ENCODE measurements around the gene CACNB1. TPM values are rescaled to one million over a fixed set of nuclear protein-coding genes. Genes with fewer than 3 reads are reported as not detected.

Gene CACNB1
- total RNA-seq, 4 donors from 2014 or later = 5.7 to 13.1 (median 11.2) TPM

- H3K4me3 ChIP-seq (ENCODE audit: low read depth, poor library complexity, severe bottlenecking) = no peak overlapping the region
- intact Hi-C loops (cut with DNase I; ENCODE audit: low total_unique reads) = no loop called here
- DNase-seq (ENCODE audit: low spot score in 2 of 2) = no peak
- 41 to 43% methylated on average over 10 of the region's 10 CpGs for WGBS, 2 donors
- TF ChIP-seq CTCF (IDR thresholded peaks at IDR 0.05) = no peak
- TF ChIP-seq POLR2A (IDR thresholded peaks at IDR 0.05) = no peak
These were observed 23.8 kb downstream of the CACNB1 start for GRCh38 chr17:39173526-39174274.

- 60 to 67% methylated on average over 5 of the region's 5 CpGs for WGBS, 2 donors
- TF ChIP-seq CTCF (IDR thresholded peaks at IDR 0.05) (no peak), POLR2A (IDR thresholded peaks at IDR 0.05) (no peak)
- intact Hi-C loops (cut with DNase I; ENCODE audit: low total_unique reads) = no loop called here
These were observed 24.4 kb downstream of the CACNB1 start for GRCh38 chr17:39173080-39173479.

GRCh38 chr17:39171933-39172332, 25.5 kb downstream of the CACNB1 start:
- TF ChIP-seq CTCF (IDR thresholded peaks at IDR 0.05) (no peak), POLR2A (IDR thresholded peaks at IDR 0.05) (no peak)
- DNase-seq (ENCODE audit: low spot score in 2 of 2) = no peak
- H3K4me3 ChIP-seq (ENCODE audit: low read depth, poor library complexity, severe bottlenecking) = no peak overlapping the region
- WGBS, 2 donors = 80 to 81% methylated on average over 5 of the region's 5 CpGs
- intact Hi-C loops (cut with DNase I; ENCODE audit: low total_unique reads) = no loop called here

More at GRCh38 chr17:39173080-39173479, 24.4 kb downstream of the CACNB1 start:
- H3K4me3 ChIP-seq (ENCODE audit: low read depth, poor library complexity, severe bottlenecking) = no peak overlapping the region
- DNase-seq (ENCODE audit: low spot score in 2 of 2) = no peak

- TF ChIP-seq POLR2A (IDR thresholded peaks at IDR 0.05) = no peak
- no peak for TF ChIP-seq CTCF (IDR thresholded peaks at IDR 0.05)
These were observed 26.9 kb downstream of the CACNB1 start for GRCh38 chr17:39170558-39170957.

GRCh38 chr17:39170109-39170508, 27.4 kb downstream of the CACNB1 start:
- no peak for TF ChIP-seq POLR2A (IDR thresholded peaks at IDR 0.05)
- TF ChIP-seq CTCF (IDR thresholded peaks at IDR 0.05) = no peak
- no peak overlapping the region for H3K4me3 ChIP-seq (ENCODE audit: low read depth, poor library complexity, severe bottlenecking)
- no peak for DNase-seq (ENCODE audit: low spot score in 2 of 2)
- intact Hi-C loops (cut with DNase I; ENCODE audit: low total_unique reads) = no loop called here
- 66 to 68% methylated on average over 4 of the region's 4 CpGs for WGBS, 2 donors

More at GRCh38 chr17:39170558-39170957, 26.9 kb downstream of the CACNB1 start:
- no peak for DNase-seq (ENCODE audit: low spot score in 2 of 2)
- WGBS, 2 donors = 70 to 83% methylated on average over 6 of the region's 6 CpGs
- no peak overlapping the region for H3K4me3 ChIP-seq (ENCODE audit: low read depth, poor library complexity, severe bottlenecking)
- intact Hi-C loops (cut with DNase I; ENCODE audit: low total_unique reads) = no loop called here

- TF ChIP-seq POLR2A (IDR thresholded peaks at IDR 0.05) (no peak), CTCF (IDR thresholded peaks at IDR 0.05) (no peak)
- H3K4me3 ChIP-seq (ENCODE audit: low read depth, poor library complexity, severe bottlenecking) = no peak overlapping the region
- 79 to 80% methylated on average over 3 of the region's 3 CpGs for WGBS, 2 donors
- no peak for DNase-seq (ENCODE audit: low spot score in 2 of 2)
- intact Hi-C loops (cut with DNase I; ENCODE audit: low total_unique reads) = no loop called here
These were observed 28.0 kb downstream of the CACNB1 start for GRCh38 chr17:39169518-39169917.
